ENCODE data around the gene KAT8.
A peak's percentile ranks its signal among the peaks of the same experiment; 100 is the strongest.

Gene KAT8

DNA sequence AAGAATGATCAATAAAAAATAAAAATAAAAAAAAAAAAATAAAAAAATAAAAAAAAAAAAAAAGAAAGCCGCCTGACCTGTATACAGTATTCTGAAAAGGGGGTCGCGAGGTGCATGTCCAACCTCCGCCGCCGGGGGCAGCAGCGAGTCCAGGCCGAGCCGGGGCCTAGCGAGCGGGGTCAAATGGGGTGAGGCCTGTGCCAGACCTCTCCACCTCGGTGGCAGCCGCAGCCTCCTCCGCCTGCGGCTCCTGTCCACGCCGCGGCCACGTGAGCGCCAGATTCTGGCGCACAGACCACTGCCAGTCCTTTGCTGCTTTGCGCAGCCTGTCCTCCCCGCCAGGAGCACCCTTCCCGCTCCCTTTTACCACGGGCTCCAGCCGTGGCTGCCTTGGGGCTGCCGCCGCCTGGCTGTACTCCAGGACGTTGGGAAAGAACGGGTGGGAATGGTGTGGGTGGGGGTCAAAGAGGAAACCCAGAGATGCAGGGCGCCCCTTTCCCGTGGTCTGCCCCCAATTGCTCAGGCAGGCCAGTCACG is 11.7 kb upstream of the KAT8 start:
- DNase-seq (ENCODE audit: insufficient read length, low spot score), result peak; percentile 84
- FAIRE-seq, result peak; percentile 61
- no peak for TF ChIP-seq POLR2AphosphoS5 (IDR thresholded peaks at IDR 0.05; ENCODE audit: low read depth, low read length)
- TF ChIP-seq POU2F2 (IDR thresholded peaks at IDR 0.05; ENCODE audit: low read depth, low read length), result no peak
- no peak for TF ChIP-seq POLR2A (IDR thresholded peaks at IDR 0.05; ENCODE audit: low read depth, low read length)

DNA sequence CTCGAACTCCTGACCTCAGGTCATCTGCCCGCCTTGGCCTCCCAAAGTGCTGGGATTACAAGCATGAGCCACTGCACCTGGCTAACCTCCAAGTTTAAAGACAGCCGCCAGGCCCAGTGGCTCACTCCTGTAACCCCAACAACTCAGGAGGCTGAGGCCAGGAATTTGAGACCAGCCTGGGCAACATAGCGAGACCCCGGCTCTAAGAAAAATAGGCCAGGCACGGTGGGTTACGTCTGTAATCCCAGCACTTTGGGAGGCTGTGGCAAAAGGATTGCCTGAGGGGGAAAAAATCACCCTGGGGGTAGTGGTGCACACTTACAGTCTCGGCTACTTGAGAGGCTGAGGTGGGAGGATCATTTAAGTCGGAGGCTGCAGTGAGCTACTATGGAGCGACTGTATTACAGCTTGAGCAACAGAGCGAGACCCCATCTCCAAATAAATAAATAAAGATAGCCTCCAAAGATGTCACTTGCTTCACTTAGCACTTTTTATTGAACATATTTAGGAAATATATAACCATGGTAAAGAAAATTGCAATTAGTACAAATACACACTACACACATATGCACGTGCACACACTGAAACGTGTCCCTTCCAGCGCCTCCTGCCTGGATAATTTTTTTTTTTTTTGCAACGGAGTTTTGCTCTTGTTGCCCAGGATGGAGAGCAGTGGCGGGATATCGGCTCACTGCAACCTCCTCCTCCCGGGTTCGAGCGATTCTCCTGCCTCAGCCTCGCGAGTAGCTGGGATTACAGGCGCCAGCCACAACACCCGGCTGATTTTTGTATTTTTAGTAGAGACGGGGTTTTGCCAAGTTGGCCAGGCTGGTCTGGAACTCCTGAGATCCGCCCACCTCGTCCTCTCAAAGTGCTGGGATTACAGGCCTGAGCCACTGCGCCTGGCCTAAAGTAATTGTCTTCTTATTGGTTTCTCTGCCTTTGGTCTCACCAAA is 10.7 kb upstream of the KAT8 start:
- DNase-seq (ENCODE audit: insufficient read length, low spot score) (no peak), FAIRE-seq (no peak)
- TF ChIP-seq PAX5 (IDR thresholded peaks at IDR 0.05; ENCODE audit: insufficient read depth, low read length, severe bottlenecking), result no peak
- no peak for TF ChIP-seq TAF1 (IDR thresholded peaks at IDR 0.05; ENCODE audit: low read depth, low read length)
- no peak for TF ChIP-seq POLR2A (IDR thresholded peaks at IDR 0.05; ENCODE audit: low read depth, low read length)
- TF ChIP-seq POU2F2 (IDR thresholded peaks at IDR 0.05; ENCODE audit: low read depth, low read length), result no peak
- TF ChIP-seq POLR2AphosphoS5 (IDR thresholded peaks at IDR 0.05; ENCODE audit: low read depth, low read length), result no peak
- no peak for TF ChIP-seq SPI1 (IDR thresholded peaks at IDR 0.05; ENCODE audit: low read depth, low read length)

DNA sequence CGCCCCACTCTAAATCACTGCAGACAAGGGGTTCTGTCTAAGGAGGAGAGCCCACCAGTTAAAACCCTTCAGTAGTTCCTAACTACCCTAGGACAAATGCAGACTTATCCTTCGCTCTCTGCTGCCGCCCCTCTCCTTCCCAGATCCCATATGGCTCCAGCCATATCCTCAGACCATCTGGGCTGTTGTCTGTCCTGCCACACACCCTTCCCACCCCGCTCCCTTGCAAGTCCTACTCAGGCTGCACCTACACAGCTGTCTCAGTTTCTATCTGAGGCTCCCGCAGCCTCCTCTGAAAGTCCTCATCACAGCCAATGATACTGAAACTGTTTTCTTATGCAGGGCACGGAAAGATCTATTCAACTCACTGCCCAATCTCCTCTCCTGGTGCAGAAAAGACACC is 10.0 kb upstream of the KAT8 start:
- FAIRE-seq (no peak), DNase-seq (ENCODE audit: insufficient read length, low spot score) (no peak)
- TF ChIP-seq SPI1 (IDR thresholded peaks at IDR 0.05; ENCODE audit: low read depth, low read length) (no peak), TAF1 (IDR thresholded peaks at IDR 0.05; ENCODE audit: low read depth, low read length) (no peak), POLR2A (IDR thresholded peaks at IDR 0.05; ENCODE audit: low read depth, low read length) (no peak), POU2F2 (IDR thresholded peaks at IDR 0.05; ENCODE audit: low read depth, low read length) (no peak), PAX5 (IDR thresholded peaks at IDR 0.05; ENCODE audit: insufficient read depth, low read length, severe bottlenecking) (no peak), POLR2AphosphoS5 (IDR thresholded peaks at IDR 0.05; ENCODE audit: low read depth, low read length) (no peak)

DNA sequence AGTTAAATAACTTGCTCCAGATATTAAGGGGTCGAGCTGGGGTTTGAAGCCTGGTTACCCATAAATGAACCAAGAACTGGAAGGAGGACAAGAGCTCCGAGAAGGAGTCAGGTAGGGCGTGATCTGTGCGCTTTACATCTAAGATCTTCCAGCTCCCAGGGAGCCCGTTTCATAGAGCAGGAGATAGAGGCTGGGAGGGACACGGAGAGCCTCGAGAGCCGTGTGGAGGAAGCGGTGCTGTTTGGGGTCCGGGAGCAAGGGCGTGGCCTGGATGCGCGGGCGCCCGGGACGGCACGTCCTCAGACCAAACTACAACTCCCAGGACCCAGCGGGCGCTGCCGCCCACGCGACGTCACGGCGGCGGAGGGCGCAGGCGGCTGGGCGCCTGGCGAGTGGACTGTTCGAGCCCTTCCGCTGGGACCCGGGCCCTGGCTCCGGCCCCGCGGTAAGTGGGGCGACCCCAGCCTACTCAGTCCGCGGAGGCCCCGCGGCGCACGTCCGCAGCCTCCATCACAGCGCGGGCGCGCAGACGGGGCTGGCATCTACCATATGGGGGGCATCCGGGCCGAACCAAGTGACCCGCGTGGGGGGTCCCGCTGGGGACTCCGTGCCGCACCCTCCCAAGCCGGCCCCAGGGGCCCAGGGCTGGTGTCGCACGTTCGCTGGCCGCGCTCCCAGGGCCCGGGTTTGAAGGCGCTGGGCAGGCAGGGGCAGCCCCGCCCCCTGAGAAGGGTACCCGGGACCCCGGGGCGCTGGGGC is 9.2 kb upstream of the KAT8 start, which contains the start of gene BCKDK:
Gene BCKDK, plus strand, starts transcription at position 352 of the 759 bp plus-strand sequence. CDS start 838 bp downstream, outside the sequence.
- FAIRE-seq (peak; percentile 93), DNase-seq (ENCODE audit: insufficient read length, low spot score) (peak; percentile 93)
- TF ChIP-seq SPI1 (IDR thresholded peaks at IDR 0.05; ENCODE audit: low read depth, low read length) (no peak), POU2F2 (IDR thresholded peaks at IDR 0.05; ENCODE audit: low read depth, low read length) (no peak; the same call in 1 of the 2 replicates), POLR2A (IDR thresholded peaks at IDR 0.05; ENCODE audit: low read depth, low read length) (no peak), POLR2AphosphoS5 (IDR thresholded peaks at IDR 0.05; ENCODE audit: low read depth, low read length) (no peak), TAF1 (IDR thresholded peaks at IDR 0.05; ENCODE audit: low read depth, low read length) (no peak), PAX5 (IDR thresholded peaks at IDR 0.05; ENCODE audit: insufficient read depth, low read length, severe bottlenecking) (no peak)

DNA sequence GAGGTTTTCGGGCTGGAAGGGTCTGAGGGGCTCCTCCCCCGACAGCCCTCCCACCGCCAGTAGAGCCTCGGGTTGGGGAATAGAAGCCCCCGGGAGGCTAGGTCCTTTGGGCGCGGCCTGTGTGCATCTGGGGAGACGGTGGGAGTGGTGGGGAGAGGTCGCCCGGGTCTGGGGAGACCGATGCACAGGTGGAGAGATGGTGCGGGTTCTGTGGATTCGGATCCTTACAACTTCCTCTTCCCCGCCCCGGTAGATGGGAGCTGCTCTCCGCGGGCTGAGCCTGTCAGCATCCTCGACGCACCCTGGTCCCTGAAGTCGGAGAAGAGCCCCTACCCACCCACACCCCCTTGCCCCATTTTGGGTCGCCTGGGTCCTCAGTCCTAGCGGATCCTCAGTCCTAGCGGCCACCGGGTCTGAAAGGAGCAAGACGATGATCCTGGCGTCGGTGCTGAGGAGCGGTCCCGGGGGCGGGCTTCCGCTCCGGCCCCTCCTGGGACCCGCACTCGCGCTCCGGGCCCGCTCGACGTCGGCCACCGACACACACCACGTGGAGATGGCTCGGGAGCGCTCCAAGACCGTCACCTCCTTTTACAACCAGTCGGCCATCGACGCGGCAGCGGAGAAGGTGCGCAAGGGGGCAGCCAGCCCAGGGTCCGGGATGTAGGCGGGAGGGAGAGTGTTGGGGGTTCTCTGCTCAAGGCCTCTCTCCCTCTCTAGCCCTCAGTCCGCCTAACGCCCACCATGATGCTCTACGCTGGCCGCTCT is 8.5 kb upstream of the KAT8 start:
- DNase-seq (ENCODE audit: insufficient read length, low spot score), result no peak
- FAIRE-seq, result no peak

DNA sequence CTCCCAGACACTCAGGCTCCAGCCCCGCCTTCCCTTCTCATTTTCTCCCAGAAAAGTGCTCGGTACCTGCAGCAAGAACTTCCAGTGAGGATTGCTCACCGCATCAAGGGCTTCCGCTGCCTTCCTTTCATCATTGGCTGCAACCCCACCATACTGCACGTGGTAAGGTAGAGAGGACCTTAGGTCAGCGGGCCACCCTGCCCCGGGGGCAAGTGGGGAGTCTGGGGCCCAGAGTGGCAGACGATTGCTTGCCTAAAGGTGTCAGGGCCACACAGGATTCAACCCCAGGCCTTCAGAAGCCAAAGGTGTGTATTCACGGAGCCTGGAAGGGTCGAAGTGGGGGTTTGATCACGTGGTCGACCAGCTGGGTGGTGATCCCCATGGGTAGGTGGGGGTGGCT is 7.8 kb upstream of the KAT8 start:
- TF ChIP-seq SPI1 (IDR thresholded peaks at IDR 0.05; ENCODE audit: low read depth, low read length) (no peak), POLR2AphosphoS5 (IDR thresholded peaks at IDR 0.05; ENCODE audit: low read depth, low read length) (no peak), POLR2A (IDR thresholded peaks at IDR 0.05; ENCODE audit: low read depth, low read length) (no peak), PAX5 (IDR thresholded peaks at IDR 0.05; ENCODE audit: insufficient read depth, low read length, severe bottlenecking) (no peak), TAF1 (IDR thresholded peaks at IDR 0.05; ENCODE audit: low read depth, low read length) (no peak)
- DNase-seq (ENCODE audit: insufficient read length, low spot score) (no peak), FAIRE-seq (no peak)

More for the DNA sequence above, 8.5 kb upstream of the KAT8 start:
- TF ChIP-seq POLR2A (IDR thresholded peaks at IDR 0.05; ENCODE audit: low read depth, low read length), result no peak
- TF ChIP-seq PAX5 (IDR thresholded peaks at IDR 0.05; ENCODE audit: insufficient read depth, low read length, severe bottlenecking), result no peak
- TF ChIP-seq TAF1 (IDR thresholded peaks at IDR 0.05; ENCODE audit: low read depth, low read length), result no peak
- TF ChIP-seq SPI1 (IDR thresholded peaks at IDR 0.05; ENCODE audit: low read depth, low read length), result no peak
- no peak for TF ChIP-seq POU2F2 (IDR thresholded peaks at IDR 0.05; ENCODE audit: low read depth, low read length)
- no peak for TF ChIP-seq POLR2AphosphoS5 (IDR thresholded peaks at IDR 0.05; ENCODE audit: low read depth, low read length)

DNA sequence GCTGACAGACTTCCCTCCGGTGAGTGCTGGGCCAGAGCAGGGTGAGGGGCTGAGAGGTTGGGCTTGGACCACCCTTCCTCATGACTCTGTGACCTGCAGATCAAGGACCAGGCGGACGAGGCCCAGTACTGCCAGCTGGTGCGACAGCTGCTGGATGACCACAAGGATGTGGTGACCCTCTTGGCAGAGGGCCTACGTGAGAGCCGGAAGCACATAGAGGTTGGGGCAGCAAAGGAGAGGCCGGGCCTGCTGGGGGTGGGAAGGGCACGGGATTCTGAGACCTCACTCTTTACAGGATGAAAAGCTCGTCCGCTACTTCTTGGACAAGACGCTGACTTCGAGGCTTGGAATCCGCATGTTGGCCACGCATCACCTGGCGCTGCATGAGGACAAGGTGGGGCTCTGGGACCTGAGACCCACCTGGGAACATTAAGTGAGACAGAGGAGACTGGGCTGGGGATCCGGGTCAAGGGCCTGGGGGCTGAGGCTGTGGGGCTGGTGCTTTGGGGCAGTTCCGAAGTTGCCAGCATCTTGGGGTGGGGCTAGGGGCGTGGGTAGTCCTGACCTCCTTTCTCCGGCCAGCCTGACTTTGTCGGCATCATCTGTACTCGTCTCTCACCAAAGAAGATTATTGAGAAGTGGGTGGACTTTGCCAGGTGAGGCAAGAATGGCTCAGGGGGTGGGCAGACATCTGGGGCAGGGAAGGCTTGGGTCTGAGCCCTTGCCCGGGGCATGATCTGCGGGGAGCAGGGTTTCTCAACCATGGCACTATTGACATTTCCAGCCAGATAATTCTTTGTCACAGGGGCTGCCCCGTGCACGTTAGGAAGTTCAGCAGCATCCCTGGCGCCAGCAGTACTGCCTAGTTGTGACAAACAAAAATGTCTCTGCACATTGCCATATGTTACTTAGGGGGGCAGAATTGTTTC is 7.1 kb upstream of the KAT8 start:
- no peak for FAIRE-seq
- no peak for TF ChIP-seq TAF1 (IDR thresholded peaks at IDR 0.05; ENCODE audit: low read depth, low read length)
- no peak for TF ChIP-seq POLR2AphosphoS5 (IDR thresholded peaks at IDR 0.05; ENCODE audit: low read depth, low read length)
- no peak for TF ChIP-seq POLR2A (IDR thresholded peaks at IDR 0.05; ENCODE audit: low read depth, low read length)
- no peak for DNase-seq (ENCODE audit: insufficient read length, low spot score)

DNA sequence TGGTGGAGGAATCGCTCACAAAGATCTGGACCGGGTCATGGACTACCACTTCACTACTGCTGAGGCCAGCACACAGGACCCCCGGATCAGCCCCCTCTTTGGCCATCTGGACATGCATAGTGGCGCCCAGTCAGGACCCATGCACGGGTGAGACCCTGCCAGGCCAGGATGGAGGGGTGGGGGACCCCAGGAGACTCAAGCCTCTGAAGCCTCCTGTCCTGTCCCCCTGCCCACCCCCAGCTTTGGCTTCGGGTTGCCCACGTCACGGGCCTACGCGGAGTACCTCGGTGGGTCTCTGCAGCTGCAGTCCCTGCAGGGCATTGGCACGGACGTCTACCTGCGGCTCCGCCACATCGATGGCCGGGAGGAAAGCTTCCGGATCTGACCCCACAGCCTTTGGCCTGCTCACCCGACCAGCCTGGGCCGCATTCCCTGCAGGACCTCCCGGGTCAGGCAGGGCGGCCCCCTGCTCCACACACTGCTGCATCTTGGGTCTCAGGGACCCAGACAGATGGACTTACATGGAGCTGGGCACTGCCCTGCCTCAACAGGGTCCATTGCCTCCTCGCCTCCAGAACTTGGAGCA is 5.5 kb upstream of the KAT8 start:
- DNase-seq (ENCODE audit: insufficient read length, low spot score) (no peak), FAIRE-seq (no peak)
- TF ChIP-seq TAF1 (IDR thresholded peaks at IDR 0.05; ENCODE audit: low read depth, low read length) (no peak), POU2F2 (IDR thresholded peaks at IDR 0.05; ENCODE audit: low read depth, low read length) (no peak), PAX5 (IDR thresholded peaks at IDR 0.05; ENCODE audit: insufficient read depth, low read length, severe bottlenecking) (no peak)

All from GM12891 (cell line).